HG02642 (cell line): ENCODE results near the gene RNF13.
"Not testable (repeated sequence)": the region's sequence is repeated elsewhere in the genome, so short reads cannot be mapped to it uniquely, and the experiment has no call there.

Experiments
- ATAC-seq: cut with Tn5 transposase; IDR thresholded peaks from one replicate; pipeline ENCODE4 v1.9.1; 2021; ENCODE audit warnings: mild to moderate bottlenecking; ENCODE audit not compliant: unreplicated experiment, poor library complexity

Gene RNF13

GRCh38 chr3:149796026-149796425 is 17.0 kb upstream of the RNF13 start:
- no peak for ATAC-seq

GRCh38 chr3:149800693-149801092 is 12.3 kb upstream of the RNF13 start:
- ATAC-seq: no peak

- no peak for ATAC-seq
Measured at GRCh38 chr3:149801195-149801594, 11.8 kb upstream of the RNF13 start.

GRCh38 chr3:149801639-149802038 is 11.4 kb upstream of the RNF13 start:
- no peak for ATAC-seq

- no peak for ATAC-seq
Measured at GRCh38 chr3:149806171-149806778, 6.7 kb upstream of the RNF13 start.

GRCh38 chr3:149808209-149808829 is 4.7 kb upstream of the RNF13 start:
- no peak for ATAC-seq

- no peak for ATAC-seq
Measured at GRCh38 chr3:149809699-149810098, 3.3 kb upstream of the RNF13 start.

GRCh38 chr3:149810846-149811245 is 2.2 kb upstream of the RNF13 start:
- ATAC-seq: no peak

GRCh38 chr3:149812165-149812605 is 830 bp upstream of the RNF13 start:
- ATAC-seq: no peak

GRCh38 chr3:149813367-149814281 is 609 bp downstream of the RNF13 start:
- ATAC-seq: peak; percentile 29

- ATAC-seq: no peak
Measured at GRCh38 chr3:149815321-149815720, 2.3 kb downstream of the RNF13 start.

- no peak for ATAC-seq
Measured at GRCh38 chr3:149815728-149816127, 2.7 kb downstream of the RNF13 start.

GRCh38 chr3:149816311-149816710 is 3.3 kb downstream of the RNF13 start:
- no peak for ATAC-seq

- ATAC-seq: no peak
Measured at GRCh38 chr3:149816986-149817385, 4.0 kb downstream of the RNF13 start.

- ATAC-seq: no peak
Measured at GRCh38 chr3:149819432-149819831, 6.4 kb downstream of the RNF13 start.

GRCh38 chr3:149820183-149820582 is 7.2 kb downstream of the RNF13 start:
- ATAC-seq: no peak

- ATAC-seq: no peak
Measured at GRCh38 chr3:149826636-149827035, 13.6 kb downstream of the RNF13 start.

GRCh38 chr3:149828390-149828789 is 15.4 kb downstream of the RNF13 start:
- no peak for ATAC-seq

- not testable (repeated sequence) for ATAC-seq
Measured at GRCh38 chr3:149829631-149830030, 16.6 kb downstream of the RNF13 start.

GRCh38 chr3:149830902-149831301 is 17.9 kb downstream of the RNF13 start:
- ATAC-seq: no peak

GRCh38 chr3:149831321-149831720 is 18.3 kb downstream of the RNF13 start:
- no peak for ATAC-seq
